ENCODE data around the gene SERGEF. TPM values are rescaled to one million over a fixed set of nuclear protein-coding genes. Genes with fewer than 3 reads are reported as not detected.

SERGEF gene
- 10 to 100 TPM; 43.1 to 48.3 TPM for total RNA-seq
- 100 to 1,000 TPM in 1 of 2 donors, 10 to 100 TPM in 1; 97.3 to 137 TPM for polyA plus RNA-seq
- long read RNA-seq, donor 1, transcript SERGEF-208 (10 exons, 1,264 nt): minor isoform, 16 of 107 reads
- long read RNA-seq, donor 1, transcript SERGEF-201 (11 exons, 1,566 nt): major isoform, 24 of 107 reads
- long read RNA-seq, donor 1, partial matches to known transcripts: 9 of 107 reads
- long read RNA-seq, donor 1, other reads (novel, unspliced or antisense): 57 of 107 reads
- long read RNA-seq, donor 2, partial matches to known transcripts: 3 of 31 reads
- long read RNA-seq, donor 2, other reads (novel, unspliced or antisense): 22 of 31 reads

GRCh38 chr11:18012906-18013781, at the start of gene SERGEF:
TSS of gene SERGEF (minus strand) at chr11:18013047. CDS start at chr11:18013010, 37 bp downstream.
- Histone ChIP-seq H3K4me1 (ENCODE audit: control insufficient read depth in 1 of 2, insufficient read depth in 2 of 2, low read length in 2 of 2) (no peaks in the 10 kb centered on the region), H3K9me3 (ENCODE audit: control insufficient read depth, low read length) (no peaks in the 10 kb centered on the region), H3K36me3 (ENCODE audit: control insufficient read depth in 1 of 2, insufficient read depth in 2 of 2, low read length in 1 of 2) (no peaks in the 10 kb centered on the region), H3K4me3 (ENCODE audit: low read length in 2 of 2) (peak within 1 kb of the TSS; percentile 55 to 76), H3K27me3 (ENCODE audit: control insufficient read depth in 1 of 2, insufficient read depth in 2 of 2, low read length in 1 of 2) (no peaks in the 10 kb centered on the region), H3K27ac (ENCODE audit: low read depth in 1 of 2, low read length in 2 of 2) (peak within 1 kb of the TSS; percentile 49 to 63)
- intact Hi-C loops (cut with DNase I): loop anchor here (5.0 to 10.0 kb wide), 3 partner anchors 34 to 94 kb away; partner anchors contain the start of genes SAAL1 (in 2 of the 2) and TPH1 (in 1 of the 2)
- DNase-seq (peak; percentile 97 to 98), ATAC-seq (ENCODE audit: low FRiP score) (peak; percentile 98)
- 0% methylated on average over 48 to 93 of the region's 93 CpGs for WGBS, 2 donors

- WGBS, 2 donors: 54 to 82% methylated on average over 2 of the region's 2 CpGs
- no peak for ATAC-seq (ENCODE audit: low FRiP score)
These were observed 48.5 kb upstream of the SERGEF start for GRCh38 chr11:18061351-18061750.

GRCh38 chr11:18056561-18057181, 43.8 kb upstream of the SERGEF start:
- no peak for ATAC-seq (ENCODE audit: low FRiP score)
- peak overlapping the region; percentile 28 to 67 for H3K27ac ChIP-seq (ENCODE audit: low read depth in 1 of 2, low read length in 2 of 2)
- H3K27me3 ChIP-seq (ENCODE audit: control insufficient read depth in 1 of 2, insufficient read depth in 2 of 2, low read length in 1 of 2): no peaks in the 10 kb centered on the region
- no peak overlapping the region for H3K4me3 ChIP-seq (ENCODE audit: low read length in 2 of 2)
- peaks cover 0 to 3% of the 10 kb centered on the region in 2 donors for H3K4me1 ChIP-seq (ENCODE audit: control insufficient read depth in 1 of 2, insufficient read depth in 2 of 2, low read length in 2 of 2)
- intact Hi-C loops (cut with DNase I): no loop called here
- H3K36me3 ChIP-seq (ENCODE audit: control insufficient read depth in 1 of 2, insufficient read depth in 2 of 2, low read length in 1 of 2): no peaks in the 10 kb centered on the region
- no peak for DNase-seq
- 40 to 49% methylated on average over 1 of the region's 1 CpG for WGBS, 2 donors
- no peaks in the 10 kb centered on the region for H3K9me3 ChIP-seq (ENCODE audit: control insufficient read depth, low read length)

More at GRCh38 chr11:18061351-18061750, 48.5 kb upstream of the SERGEF start:
- peaks cover 0 to 3% of the 10 kb centered on the region in 2 donors for H3K4me1 ChIP-seq (ENCODE audit: control insufficient read depth in 1 of 2, insufficient read depth in 2 of 2, low read length in 2 of 2)
- DNase-seq: no peak
- H3K27ac ChIP-seq (ENCODE audit: low read depth in 1 of 2, low read length in 2 of 2): no peak overlapping the region
- no peaks in the 10 kb centered on the region for H3K27me3 ChIP-seq (ENCODE audit: control insufficient read depth in 1 of 2, insufficient read depth in 2 of 2, low read length in 1 of 2)
- H3K4me3 ChIP-seq (ENCODE audit: low read length in 2 of 2): no peak overlapping the region
- no peaks in the 10 kb centered on the region for H3K36me3 ChIP-seq (ENCODE audit: control insufficient read depth in 1 of 2, insufficient read depth in 2 of 2, low read length in 1 of 2)
- intact Hi-C loops (cut with DNase I): no loop called here
- no peaks in the 10 kb centered on the region for H3K9me3 ChIP-seq (ENCODE audit: control insufficient read depth, low read length)

- Histone ChIP-seq H3K4me1 (ENCODE audit: control insufficient read depth in 1 of 2, insufficient read depth in 2 of 2, low read length in 2 of 2) (peaks cover 0 to 3% of the 10 kb centered on the region in 2 donors), H3K4me3 (ENCODE audit: low read length in 2 of 2) (no peak overlapping the region), H3K27me3 (ENCODE audit: control insufficient read depth in 1 of 2, insufficient read depth in 2 of 2, low read length in 1 of 2) (no peaks in the 10 kb centered on the region), H3K27ac (ENCODE audit: low read depth in 1 of 2, low read length in 2 of 2) (no peak overlapping the region), H3K36me3 (ENCODE audit: control insufficient read depth in 1 of 2, insufficient read depth in 2 of 2, low read length in 1 of 2) (no peaks in the 10 kb centered on the region), H3K9me3 (ENCODE audit: control insufficient read depth, low read length) (no peaks in the 10 kb centered on the region)
- ATAC-seq (ENCODE audit: low FRiP score) (no peak), DNase-seq (no peak)
- intact Hi-C loops (cut with DNase I): no loop called here
- WGBS, 2 donors: 59 to 64% methylated on average over 10 of the region's 10 CpGs
These were observed 41.8 kb upstream of the SERGEF start for GRCh38 chr11:18054511-18055103.

GRCh38 chr11:18050848-18051247, 38.0 kb upstream of the SERGEF start:
- Histone ChIP-seq H3K4me1 (ENCODE audit: control insufficient read depth in 1 of 2, insufficient read depth in 2 of 2, low read length in 2 of 2) (no peaks in the 10 kb centered on the region), H3K4me3 (ENCODE audit: low read length in 2 of 2) (no peak overlapping the region), H3K36me3 (ENCODE audit: control insufficient read depth in 1 of 2, insufficient read depth in 2 of 2, low read length in 1 of 2) (no peaks in the 10 kb centered on the region), H3K9me3 (ENCODE audit: control insufficient read depth, low read length) (no peaks in the 10 kb centered on the region), H3K27me3 (ENCODE audit: control insufficient read depth in 1 of 2, insufficient read depth in 2 of 2, low read length in 1 of 2) (no peaks in the 10 kb centered on the region), H3K27ac (ENCODE audit: low read depth in 1 of 2, low read length in 2 of 2) (no peak overlapping the region)
- DNase-seq (no peak), ATAC-seq (ENCODE audit: low FRiP score) (no peak)
- 61 to 64% methylated on average over 2 of the region's 2 CpGs for WGBS, 2 donors
- intact Hi-C loops (cut with DNase I): no loop called here

- H3K27me3 ChIP-seq (ENCODE audit: control insufficient read depth in 1 of 2, insufficient read depth in 2 of 2, low read length in 1 of 2): no peaks in the 10 kb centered on the region
- 0 to 2% methylated on average over 36 of the region's 36 CpGs for WGBS, 2 donors
- intact Hi-C loops (cut with DNase I): loop anchor here (5.0 to 10.0 kb wide), 2 partner anchors 34 to 59 kb away; partner anchors contain the start of genes SAAL1 (in 1 of the 2) and SERGEF (in 1 of the 2)
- H3K27ac ChIP-seq (ENCODE audit: low read depth in 1 of 2, low read length in 2 of 2): peak within 1 kb of the TSS; percentile 67 to 68
- no peaks in the 10 kb centered on the region for H3K9me3 ChIP-seq (ENCODE audit: control insufficient read depth, low read length)
- DNase-seq (peak; percentile 71 to 86), ATAC-seq (ENCODE audit: low FRiP score) (peak; percentile 85)
- no peaks in the 10 kb centered on the region for H3K36me3 ChIP-seq (ENCODE audit: control insufficient read depth in 1 of 2, insufficient read depth in 2 of 2, low read length in 1 of 2)
- H3K4me1 ChIP-seq (ENCODE audit: control insufficient read depth in 1 of 2, insufficient read depth in 2 of 2, low read length in 2 of 2): no peaks in the 10 kb centered on the region
- H3K4me3 ChIP-seq (ENCODE audit: low read length in 2 of 2): peak within 1 kb of the TSS; percentile 57 to 81
These were observed 33.4 kb upstream of the SERGEF start, which contains the start of gene TPH1 for GRCh38 chr11:18046116-18046777. TSS of gene TPH1 (minus strand) at chr11:18046269. CDS start at chr11:18040762, 5,507 bp downstream.

GRCh38 chr11:18036456-18036855, 23.6 kb upstream of the SERGEF start:
- no peaks in the 10 kb centered on the region for H3K4me1 ChIP-seq (ENCODE audit: control insufficient read depth in 1 of 2, insufficient read depth in 2 of 2, low read length in 2 of 2)
- no peaks in the 10 kb centered on the region for H3K9me3 ChIP-seq (ENCODE audit: control insufficient read depth, low read length)
- no peak overlapping the region for H3K27ac ChIP-seq (ENCODE audit: low read depth in 1 of 2, low read length in 2 of 2)
- H3K36me3 ChIP-seq (ENCODE audit: control insufficient read depth in 1 of 2, insufficient read depth in 2 of 2, low read length in 1 of 2): peaks cover 0 to 3% of the 10 kb centered on the region in 2 donors
- intact Hi-C loops (cut with DNase I): no loop called here
- ATAC-seq (ENCODE audit: low FRiP score) (no peak), DNase-seq (no peak)
- no peak overlapping the region for H3K4me3 ChIP-seq (ENCODE audit: low read length in 2 of 2)
- no peaks in the 10 kb centered on the region for H3K27me3 ChIP-seq (ENCODE audit: control insufficient read depth in 1 of 2, insufficient read depth in 2 of 2, low read length in 1 of 2)

GRCh38 chr11:18027475-18027874, 14.6 kb upstream of the SERGEF start:
- Histone ChIP-seq H3K36me3 (ENCODE audit: control insufficient read depth in 1 of 2, insufficient read depth in 2 of 2, low read length in 1 of 2) (peaks cover 3 to 4% of the 10 kb centered on the region in 2 donors), H3K27ac (ENCODE audit: low read depth in 1 of 2, low read length in 2 of 2) (no peak overlapping the region), H3K27me3 (ENCODE audit: control insufficient read depth in 1 of 2, insufficient read depth in 2 of 2, low read length in 1 of 2) (no peaks in the 10 kb centered on the region), H3K4me1 (ENCODE audit: control insufficient read depth in 1 of 2, insufficient read depth in 2 of 2, low read length in 2 of 2) (no peaks in the 10 kb centered on the region), H3K4me3 (ENCODE audit: low read length in 2 of 2) (no peak overlapping the region), H3K9me3 (ENCODE audit: control insufficient read depth, low read length) (no peaks in the 10 kb centered on the region)
- no peak for DNase-seq
- no peak for ATAC-seq (ENCODE audit: low FRiP score)
- WGBS, 2 donors: 77 to 87% methylated on average over 2 of the region's 2 CpGs
- intact Hi-C loops (cut with DNase I): no loop called here
